HepG2 (cell line): ENCODE results near the gene TCF25. TPM values are rescaled to one million over a fixed set of nuclear protein-coding genes. Genes with fewer than 3 reads are reported as not detected.

Source experiments
- ATAC-seq: fragments of 200-7000 bp; cut with Tn5 transposase; 3 replicates; pipeline ENCODE4 v1.9.1; 2020; ENCODE audit warnings: mild to moderate bottlenecking, moderate library complexity
- BruUV-seq: library from RNA; stranded (reverse); fragments of 400-500 nt; replicated peaks from 2 replicates; lab custom pipeline; 2021; lab: Mats Ljungman, UMichigan
- CTCF ChIA-PET: fragments of 300-600 bp; formaldehyde crosslinking; extraction: SDS; loops from one replicate; lab custom pipeline; 2021; ENCODE audit warnings: low total read pairs, inconsistent platforms, low intra/inter-chr PET ratio; lab: Yijun Ruan, JAX
- POLR2A ChIA-PET: fragments of 350-600 bp; sonication (Branson Sonifier 250); formaldehyde crosslinking; loops from one replicate; lab custom pipeline; 2020; ENCODE audit warnings: antibody characterized with exemption, inconsistent platforms; lab: Yijun Ruan, JAX
- DNase-seq: peaks from one replicate; pipeline ENCODE4 v3.0.0-alpha.2; 2015; ENCODE audit warnings: low spot score
- FAIRE-seq: peaks from 3 replicates; lab custom pipeline; 2011; peaks lifted over from hg19 to GRCh38; lab: Jason Lieb, UNC
- H2AFZ ChIP-seq: one replicate; pipeline ENCODE4 v1.6.1; 2011; ENCODE audit warnings: low read length, inconsistent platforms
- H3K27ac ChIP-seq: fragments of 300-600 bp; 3 replicates; pipeline ENCODE4 v1.8.0; 2011; ENCODE audit warnings: mixed run types, mild to moderate bottlenecking, mixed read lengths, low read length, inconsistent platforms; ENCODE audit not compliant: insufficient read depth; ENCODE audit errors: extremely low read length
- H3K27me3 ChIP-seq, 2 experiments: fragments of 200-600 bp in 1 of 2; 2 replicates in 1 of 2; 3 replicates in 1 of 2; pipeline versions ENCODE4 v1.6.0 to v1.8.0; 2011; ENCODE audit warnings: low read length in 2 of 2, mild to moderate bottlenecking in 2 of 2, moderate library complexity in 2 of 2, inconsistent platforms in 1 of 2; ENCODE audit not compliant: insufficient read depth in 2 of 2, control insufficient read depth in 1 of 2
- H3K36me3 ChIP-seq, 2 experiments: fragments of 200-600 bp in 1 of 2; replicated peaks in 1 of 2; 2 replicates in 1 of 2; 3 replicates in 1 of 2; pipeline versions ENCODE4 v1.5.1 to v1.8.0; 2011; ENCODE audit warnings: low read length in 2 of 2, inconsistent platforms in 1 of 2; ENCODE audit not compliant: insufficient read depth in 2 of 2, control insufficient read depth in 1 of 2
- H3K4me1 ChIP-seq: 2 replicates; pipeline ENCODE4 v1.5.1; 2012; ENCODE audit warnings: low read length, inconsistent platforms; ENCODE audit not compliant: insufficient read depth
- H3K4me2 ChIP-seq: 2 replicates; pipeline ENCODE4 v1.6.0; 2011; ENCODE audit warnings: low read depth, low read length, inconsistent platforms
- H3K4me3 ChIP-seq, 3 experiments: fragments of 200-600 bp in 1 of 3; sonication (generic), shearing (Covaris generic) in 1 of 3; replicated peaks in 1 of 3; 2 replicates each; pipeline ENCODE4 v1.5.1; 2011 to 2016; ENCODE audit warnings: low read length in 3 of 3, inconsistent platforms in 2 of 3, low read depth in 2 of 3, mild to moderate bottlenecking in 2 of 3, control low read depth in 1 of 3, mixed read lengths in 1 of 3; ENCODE audit not compliant: insufficient read depth in 1 of 3
- H3K79me2 ChIP-seq: one replicate; pipeline ENCODE4 v1.6.1; 2011; ENCODE audit warnings: low read length, inconsistent platforms; ENCODE audit not compliant: insufficient read depth
- H3K9ac ChIP-seq: 2 replicates; pipeline ENCODE4 v1.6.0; 2011; ENCODE audit warnings: mild to moderate bottlenecking, low read depth, low read length, inconsistent platforms; ENCODE audit not compliant: insufficient read depth
- H3K9me3 ChIP-seq: 2 replicates; pipeline ENCODE4 v1.5.1; 2012; ENCODE audit warnings: mild to moderate bottlenecking, low read length
- H4K20me1 ChIP-seq: 2 replicates; pipeline ENCODE4 v1.6.0; 2011; ENCODE audit warnings: inconsistent platforms, mild to moderate bottlenecking, low read length, moderate library complexity; ENCODE audit not compliant: insufficient read depth
- BRD4 ChIP-seq: sonication (generic); formaldehyde crosslinking; IDR thresholded peaks from 2 replicates; pipeline ENCODE4 v1.4.0; 2020; ENCODE audit warnings: missing genetic modification reagents
- KDM2A ChIP-seq: sonication (generic); formaldehyde crosslinking; IDR thresholded peaks from 2 replicates; pipeline ENCODE4 v1.4.0; 2020; ENCODE audit warnings: low read depth, missing genetic modification reagents, borderline replicate concordance
- MEIS1 ChIP-seq: sonication (generic); formaldehyde crosslinking; IDR thresholded peaks from 2 replicates; pipeline ENCODE4 v1.9.0; 2021; ENCODE audit warnings: mild to moderate bottlenecking, missing genetic modification reagents, moderate library complexity, borderline replicate concordance
- PAWR ChIP-seq: sonication (generic); formaldehyde crosslinking; IDR thresholded peaks from 2 replicates; pipeline ENCODE4 v1.4.0; 2020; ENCODE audit warnings: missing genetic modification reagents, mild to moderate bottlenecking, borderline replicate concordance
- RBM39 ChIP-seq: fragments of 200-400 bp; formaldehyde crosslinking; IDR thresholded peaks from one replicate; pipeline ENCODE4 v1.6.1; 2018; ENCODE audit warnings: antibody characterized with exemption, mild to moderate bottlenecking, low read depth, low read length; ENCODE audit not compliant: poor library complexity, severe bottlenecking
- SP5 ChIP-seq: IDR thresholded peaks from 2 replicates; pipeline ENCODE4 v1.6.1; 2016; ENCODE audit warnings: low read depth, borderline replicate concordance
- TP53 ChIP-seq: sonication (generic); formaldehyde crosslinking; conservative IDR thresholded peaks from 2 replicates; pipeline ENCODE4 v1.4.0; 2020; ENCODE audit warnings: missing genetic modification reagents
- ZNF232 ChIP-seq: sonication (generic); formaldehyde crosslinking; IDR thresholded peaks from 2 replicates; pipeline ENCODE4 v1.4.0; 2020; ENCODE audit warnings: missing genetic modification reagents, borderline replicate concordance
- ZNF337 ChIP-seq: sonication (generic); formaldehyde crosslinking; IDR thresholded peaks from 2 replicates; pipeline ENCODE4 v1.5.1; 2020; ENCODE audit warnings: missing genetic modification reagents, low read depth, mild to moderate bottlenecking, borderline replicate concordance
- ZNF550 ChIP-seq: sonication (generic); formaldehyde crosslinking; IDR thresholded peaks from 2 replicates; pipeline ENCODE4 v1.4.0; 2020; ENCODE audit warnings: mild to moderate bottlenecking, missing genetic modification reagents, borderline replicate concordance
- ZNF644 ChIP-seq: IDR thresholded peaks from 2 replicates; pipeline ENCODE4 v1.6.1; 2016; ENCODE audit warnings: low read depth
- ZNF678 ChIP-seq: sonication (generic); formaldehyde crosslinking; IDR thresholded peaks from 2 replicates; pipeline ENCODE4 v1.4.0; 2020; ENCODE audit warnings: mild to moderate bottlenecking, missing genetic modification reagents
- ZNF879 ChIP-seq: sonication (generic); formaldehyde crosslinking; IDR thresholded peaks from 2 replicates; pipeline ENCODE4 v1.8.1; 2023; ENCODE audit warnings: missing genetic modification reagents
- WGBS: methylation state at CpG from one replicate; pipeline ENCODE4 v1.1.6; 2017; ENCODE audit warnings: low lambda C conversion rate; 5-methylcytosine and 5-hydroxymethylcytosine counted together
- in situ Hi-C: cut with HindIII; loops from 2 replicates; pipeline ENCODE4 v1.10.0; 2017; ENCODE audit warnings: low pct_unique_long_range_greater_than_20kb; ENCODE audit not compliant: extremely low pct_ligation_motif_present
- intact Hi-C: fragments of 100-400 bp; cut with micrococcal nuclease; formaldehyde crosslinking; loops from one replicate; pipeline ENCODE4 v1.10.0; 2022; ENCODE audit not compliant: unreplicated experiment
- polyA plus RNA-seq, 8 experiments: library from polyadenylated mRNA; depleted of rRNA in 3 of 8; stranded (reverse) in 7 of 8; unstranded in 1 of 8; fragments of >200 nt; fragmentation: Illumina TruSeq in 4 of 8; extraction: Trizol in 4 of 8; gene quantifications; 2 replicates each; pipeline versions ENCODE4 v1.2.1 to v1.2.3, GENCODE V29; 2011 to 2016; ENCODE audit warnings: low read depth in 4 of 8, missing spikeins in 1 of 8, mixed read lengths in 1 of 8; ENCODE audit not compliant: insufficient read depth in 1 of 8
- total RNA-seq, 5 experiments: library from RNA; depleted of rRNA; stranded (reverse); fragments of >200 nt; fragmentation: Illumina TruSeq; extraction: Trizol; gene quantifications; 2 replicates each; pipeline ENCODE4 v1.2.3, GENCODE V29; 2016; ENCODE audit warnings: low read depth in 1 of 5
- TF ChIP-seq, protein P1 (sequence below): sonication (generic); formaldehyde crosslinking; IDR thresholded peaks from 2 replicates; pipeline ENCODE4 v1.4.0; 2020; ENCODE audit warnings: missing genetic modification reagents, borderline replicate concordance
- TF ChIP-seq, protein P2 (sequence below): fragments of 450-650 bp; IDR thresholded peaks from 2 replicates; pipeline ENCODE4 v1.6.1; 2016
- TF ChIP-seq, protein P3 (sequence below): sonication (generic); formaldehyde crosslinking; IDR thresholded peaks from 2 replicates; pipeline ENCODE4 v1.5.0; 2020; ENCODE audit warnings: missing genetic modification reagents

TCF25 gene
- total and polyA plus RNA-seq, 2 of the 13 experiments (the other 11 are each of a cell fraction or from before 2014, with no cell fraction given): 138 to 206 TPM

DNA sequence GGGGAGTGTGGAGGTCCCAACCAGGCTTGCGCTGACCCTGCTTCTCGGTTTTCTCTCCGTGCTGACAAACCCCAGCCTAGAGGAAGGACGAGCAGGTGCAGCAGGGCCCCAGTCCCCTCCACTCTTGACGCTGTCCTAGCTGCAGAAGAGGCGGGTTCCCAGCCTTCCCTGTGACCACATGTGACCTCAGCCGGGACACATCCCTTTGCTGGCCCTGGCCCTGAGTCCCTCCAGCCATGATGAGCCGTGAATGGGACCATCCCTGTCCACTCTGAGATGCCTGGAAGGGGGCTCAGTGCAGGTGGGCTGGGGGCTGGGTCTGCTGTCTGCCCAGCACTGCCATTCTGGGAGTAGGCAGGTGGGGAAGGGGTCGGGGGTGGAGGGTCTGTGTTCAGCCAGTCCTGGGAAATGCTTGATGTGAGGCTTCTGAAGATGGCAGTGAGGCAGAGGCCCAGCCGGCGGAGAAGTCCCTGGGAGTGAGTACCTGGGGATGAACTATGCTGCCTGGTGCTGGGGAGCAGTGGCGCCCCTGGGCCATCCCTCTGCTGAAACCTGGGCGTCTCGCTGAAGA, 47.8 kb downstream of the TCF25 start:
- Histone ChIP-seq H3K9ac (peak overlapping the region; percentile 97), H3K27ac (peak overlapping the region; percentile 88), H3K36me3 (no peaks in the 10 kb centered on the region), H3K4me3 (peak overlapping the region; percentile 64 to 90 (median 74)), H3K4me1 (peaks cover 71% of the 10 kb centered on the region), H3K79me2 (peaks cover 36% of the 10 kb centered on the region), H3K9me3 (no peaks in the 10 kb centered on the region), H2AFZ (no peak overlapping the region), H3K4me2 (peak overlapping the region; percentile 98), H4K20me1 (peaks cover 24% of the 10 kb centered on the region), H3K27me3 (no peaks in the 10 kb centered on the region; a peak in 1 of 5 replicates)
- peak; percentile 14 for ATAC-seq
- no peak for FAIRE-seq
- BruUV-seq: no TSS peak
- peak; percentile 55 for DNase-seq
- ChIA-PET CTCF (no interaction called here), POLR2A (interaction anchor here (0.7 to 4.8 kb wide), 20 partner anchors 11 to 250 kb away, joined by 3 to 86 read pairs (median 7); partner anchors contain the start of genes DEF8, FANCA and TCF25)
- WGBS: no CpG with 5 or more reads among the region's 14 CpGs
- in situ Hi-C loops: loop anchor here (5.0 kb wide), 1 partner anchor 101 kb away; no protein-coding TSS in a partner anchor
- intact Hi-C loops: loop anchor here (5.0 kb wide), 1 partner anchor 101 kb away; no protein-coding TSS in a partner anchor
- TF ChIP-seq RBM39: peak; percentile 52
- TF ChIP-seq, protein P1, sequence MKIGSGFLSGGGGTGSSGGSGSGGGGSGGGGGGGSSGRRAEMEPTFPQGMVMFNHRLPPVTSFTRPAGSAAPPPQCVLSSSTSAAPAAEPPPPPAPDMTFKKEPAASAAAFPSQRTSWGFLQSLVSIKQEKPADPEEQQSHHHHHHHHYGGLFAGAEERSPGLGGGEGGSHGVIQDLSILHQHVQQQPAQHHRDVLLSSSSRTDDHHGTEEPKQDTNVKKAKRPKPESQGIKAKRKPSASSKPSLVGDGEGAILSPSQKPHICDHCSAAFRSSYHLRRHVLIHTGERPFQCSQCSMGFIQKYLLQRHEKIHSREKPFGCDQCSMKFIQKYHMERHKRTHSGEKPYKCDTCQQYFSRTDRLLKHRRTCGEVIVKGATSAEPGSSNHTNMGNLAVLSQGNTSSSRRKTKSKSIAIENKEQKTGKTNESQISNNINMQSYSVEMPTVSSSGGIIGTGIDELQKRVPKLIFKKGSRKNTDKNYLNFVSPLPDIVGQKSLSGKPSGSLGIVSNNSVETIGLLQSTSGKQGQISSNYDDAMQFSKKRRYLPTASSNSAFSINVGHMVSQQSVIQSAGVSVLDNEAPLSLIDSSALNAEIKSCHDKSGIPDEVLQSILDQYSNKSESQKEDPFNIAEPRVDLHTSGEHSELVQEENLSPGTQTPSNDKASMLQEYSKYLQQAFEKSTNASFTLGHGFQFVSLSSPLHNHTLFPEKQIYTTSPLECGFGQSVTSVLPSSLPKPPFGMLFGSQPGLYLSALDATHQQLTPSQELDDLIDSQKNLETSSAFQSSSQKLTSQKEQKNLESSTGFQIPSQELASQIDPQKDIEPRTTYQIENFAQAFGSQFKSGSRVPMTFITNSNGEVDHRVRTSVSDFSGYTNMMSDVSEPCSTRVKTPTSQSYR: peak; percentile 17; the same call in 1 of the 2 replicates
- TF ChIP-seq MEIS1 (CRISPR knock-in tag): no peak
- no peak for TF ChIP-seq ZNF337 (CRISPR knock-in tag)
- peak; percentile 2; the same call in 1 of the 2 replicates for TF ChIP-seq KDM2A (CRISPR knock-in tag)
- TF ChIP-seq, protein P2, sequence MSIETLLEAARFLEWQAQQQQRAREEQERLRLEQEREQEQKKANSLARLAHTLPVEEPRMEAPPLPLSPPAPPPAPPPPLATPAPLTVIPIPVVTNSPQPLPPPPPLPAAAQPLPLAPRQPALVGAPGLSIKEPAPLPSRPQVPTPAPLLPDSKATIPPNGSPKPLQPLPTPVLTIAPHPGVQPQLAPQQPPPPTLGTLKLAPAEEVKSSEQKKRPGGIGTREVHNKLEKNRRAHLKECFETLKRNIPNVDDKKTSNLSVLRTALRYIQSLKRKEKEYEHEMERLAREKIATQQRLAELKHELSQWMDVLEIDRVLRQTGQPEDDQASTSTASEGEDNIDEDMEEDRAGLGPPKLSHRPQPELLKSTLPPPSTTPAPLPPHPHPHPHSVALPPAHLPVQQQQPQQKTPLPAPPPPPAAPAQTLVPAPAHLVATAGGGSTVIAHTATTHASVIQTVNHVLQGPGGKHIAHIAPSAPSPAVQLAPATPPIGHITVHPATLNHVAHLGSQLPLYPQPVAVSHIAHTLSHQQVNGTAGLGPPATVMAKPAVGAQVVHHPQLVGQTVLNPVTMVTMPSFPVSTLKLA: 0 out of 2 replicates have a peak, but pooled peaks have one; percentile 6
- peak; percentile 7; the same call in 1 of the 2 replicates for TF ChIP-seq ZNF644 (CRISPR knock-in tag)
- TF ChIP-seq ZNF879: 0 out of 2 replicates have a peak, but pooled peaks have one; percentile 16
- TF ChIP-seq SP5 (CRISPR knock-in tag): 0 out of 2 replicates have a peak, but pooled peaks have one; percentile 28
- TF ChIP-seq ZNF678 (CRISPR knock-in tag): peak; percentile 53; the same call in 1 of the 2 replicates
- TF ChIP-seq TP53 (CRISPR knock-in tag): 0 out of 2 replicates have a peak, but pooled peaks have one; percentile 40
- TF ChIP-seq BRD4 (CRISPR knock-in tag): peak; percentile 31; the same call in 1 of the 2 replicates
- TF ChIP-seq ZNF232 (CRISPR knock-in tag): peak; percentile 38; the same call in 1 of the 2 replicates
- TF ChIP-seq, protein P3, sequence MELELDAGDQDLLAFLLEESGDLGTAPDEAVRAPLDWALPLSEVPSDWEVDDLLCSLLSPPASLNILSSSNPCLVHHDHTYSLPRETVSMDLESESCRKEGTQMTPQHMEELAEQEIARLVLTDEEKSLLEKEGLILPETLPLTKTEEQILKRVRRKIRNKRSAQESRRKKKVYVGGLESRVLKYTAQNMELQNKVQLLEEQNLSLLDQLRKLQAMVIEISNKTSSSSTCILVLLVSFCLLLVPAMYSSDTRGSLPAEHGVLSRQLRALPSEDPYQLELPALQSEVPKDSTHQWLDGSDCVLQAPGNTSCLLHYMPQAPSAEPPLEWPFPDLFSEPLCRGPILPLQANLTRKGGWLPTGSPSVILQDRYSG (CRISPR knock-in tag): peak; percentile 84; the same call in 1 of the 2 replicates
- TF ChIP-seq PAWR (CRISPR knock-in tag): 0 out of 2 replicates have a peak, but pooled peaks have one; percentile 53
- TF ChIP-seq ZNF550 (CRISPR knock-in tag): peak; percentile 20; the same call in 1 of the 2 replicates
